DMS53 treated with DMSO at 0.1 percent for 48 hours (cell line): ENCODE measurements around the gene MGA.
A peak's percentile ranks its signal among the peaks of the same experiment; 100 is the strongest.
"Not testable (repeated sequence)": the region's sequence is repeated elsewhere in the genome, so short reads cannot be mapped to it uniquely, and the experiment has no call there.

Experiments
- DNase-seq: peaks from one replicate; lab custom pipeline; 2025; ENCODE audit not compliant: unreplicated experiment; lab: John Stamatoyannopoulos, UW

Gene MGA

DNA sequence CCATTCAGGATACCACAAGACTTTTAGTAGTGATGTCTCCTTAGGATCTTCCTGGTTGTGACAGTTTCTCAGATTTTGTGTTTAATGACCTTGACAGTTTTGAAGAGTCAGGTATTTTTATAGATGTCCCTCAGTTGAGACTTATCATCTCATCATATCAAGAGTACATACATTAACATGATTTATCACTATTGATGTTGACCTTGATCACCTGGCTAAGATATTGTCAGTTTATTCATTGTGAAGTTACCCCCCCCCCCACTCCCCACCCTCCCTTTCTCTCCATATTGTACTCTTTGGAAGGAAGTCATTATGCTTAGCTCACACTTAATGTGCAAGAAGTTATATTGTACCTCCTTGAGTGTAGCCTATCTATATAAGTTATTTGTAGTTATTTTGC is 42.9 kb downstream of the MGA start:
- no peak for DNase-seq

DNA sequence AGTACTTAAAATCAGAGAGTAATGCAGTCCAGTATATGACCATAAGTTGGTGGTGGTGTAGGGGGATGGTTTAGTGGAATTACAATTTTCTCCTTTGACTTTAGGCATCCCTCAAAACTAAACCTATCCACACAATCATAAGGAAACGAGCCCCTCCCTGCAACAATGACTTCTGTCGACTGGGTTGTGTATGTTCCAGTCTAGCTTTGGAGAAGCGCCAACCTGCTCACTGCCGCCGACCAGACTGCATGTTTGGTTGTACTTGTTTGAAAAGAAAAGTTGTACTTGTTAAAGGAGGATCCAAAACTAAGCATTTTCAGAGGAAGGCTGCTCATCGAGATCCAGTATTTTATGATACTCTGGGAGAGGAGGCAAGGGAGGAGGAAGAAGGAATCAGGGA is 52.8 kb downstream of the MGA start:
- no peak for DNase-seq

DNA sequence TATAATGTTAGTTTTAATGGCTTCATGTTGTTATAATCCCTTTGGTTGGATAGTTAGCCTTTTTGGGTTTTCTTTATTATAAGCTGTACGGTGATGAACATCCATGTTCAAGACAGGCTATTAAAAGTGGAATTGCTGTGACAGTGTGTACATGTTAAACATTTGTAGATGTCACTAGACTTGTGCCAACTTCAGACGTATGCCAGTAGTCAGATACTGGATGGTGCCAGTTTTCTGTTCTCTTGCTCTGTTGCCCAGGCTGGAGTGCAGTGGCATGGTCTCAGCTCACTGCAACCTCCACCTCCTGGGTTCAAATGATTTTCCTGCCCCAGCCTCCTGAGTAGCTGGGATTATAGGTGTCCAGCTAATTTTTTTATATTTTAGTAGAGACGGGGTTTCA is 54.1 kb downstream of the MGA start:
- no peak for DNase-seq

DNA sequence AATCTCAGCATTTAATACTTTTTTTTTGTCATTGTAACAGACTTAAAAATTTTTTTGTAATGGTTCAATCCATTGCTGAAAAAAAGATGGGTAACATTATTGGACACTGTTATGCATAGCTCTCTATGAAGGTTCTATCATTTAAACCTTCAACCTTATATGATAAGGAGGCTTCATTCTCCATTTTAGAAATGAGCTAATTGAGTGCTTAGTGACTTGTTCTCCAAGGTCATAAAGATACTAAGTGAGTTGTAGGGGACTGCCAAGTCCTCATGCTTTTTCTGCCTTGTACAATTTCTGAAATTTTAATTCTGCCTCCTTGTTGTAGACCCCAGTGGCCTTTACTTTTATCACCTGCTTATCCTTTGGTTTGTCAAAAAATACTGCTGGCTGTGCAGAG is 56.7 kb downstream of the MGA start:
- no peak for DNase-seq

DNA sequence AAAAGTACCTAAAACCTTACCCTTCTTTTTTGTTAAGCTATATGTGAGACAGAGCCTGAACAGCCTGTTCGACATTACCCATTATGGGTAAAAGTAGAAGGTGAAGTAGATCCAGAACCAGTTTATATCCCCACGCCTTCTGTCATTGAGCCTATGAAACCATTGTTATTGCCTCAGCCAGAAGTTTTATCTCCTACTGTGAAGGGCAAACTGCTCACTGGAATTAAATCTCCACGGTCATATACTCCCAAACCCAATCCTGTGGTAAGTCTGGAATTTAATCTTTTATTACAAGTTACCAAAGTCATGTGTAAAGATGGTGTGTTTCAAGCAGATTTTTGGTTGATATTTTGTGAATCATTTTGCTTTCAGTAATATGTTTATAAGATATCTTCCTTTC is 66.9 kb downstream of the MGA start:
- DNase-seq = no peak

DNA sequence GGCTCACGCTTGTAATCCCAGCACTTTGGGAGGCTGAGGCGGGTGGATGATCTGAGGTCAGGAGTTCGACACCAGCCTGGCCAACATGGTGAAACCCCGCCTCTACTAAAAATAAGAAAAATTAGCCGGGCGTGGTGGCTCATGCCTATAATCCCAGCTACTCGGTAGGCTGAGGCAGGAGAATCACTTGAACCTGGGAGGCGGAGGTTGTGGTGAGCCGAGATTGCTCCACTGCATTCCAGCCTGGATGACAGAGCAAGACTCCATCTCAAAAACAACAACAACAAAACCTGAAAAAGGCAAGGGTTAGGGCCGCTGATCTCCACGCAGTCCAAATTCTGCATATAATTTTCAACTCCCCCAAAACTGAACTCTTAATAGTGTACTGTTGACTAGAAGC is 67.9 kb downstream of the MGA start:
- not testable (repeated sequence) for DNase-seq

DNA sequence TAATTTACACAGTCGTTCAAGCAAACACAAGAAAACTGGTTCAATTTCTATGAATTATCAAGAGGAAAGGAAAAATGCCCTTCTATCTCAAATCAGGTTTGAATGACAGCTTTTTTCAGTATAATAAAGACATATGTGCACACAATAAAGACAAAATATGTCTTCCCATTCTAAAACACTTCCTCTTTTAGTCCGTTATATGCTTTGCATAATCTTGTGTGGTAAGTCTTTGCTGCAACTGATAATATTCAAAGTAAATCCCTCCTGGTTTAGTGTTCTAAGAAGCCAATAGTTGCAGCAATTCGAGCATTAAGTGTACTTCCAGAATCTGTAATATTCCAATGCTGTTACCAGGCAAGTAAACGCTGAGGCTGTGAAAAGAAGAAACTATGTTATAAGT is 70.3 kb downstream of the MGA start:
- no peak for DNase-seq

DNA sequence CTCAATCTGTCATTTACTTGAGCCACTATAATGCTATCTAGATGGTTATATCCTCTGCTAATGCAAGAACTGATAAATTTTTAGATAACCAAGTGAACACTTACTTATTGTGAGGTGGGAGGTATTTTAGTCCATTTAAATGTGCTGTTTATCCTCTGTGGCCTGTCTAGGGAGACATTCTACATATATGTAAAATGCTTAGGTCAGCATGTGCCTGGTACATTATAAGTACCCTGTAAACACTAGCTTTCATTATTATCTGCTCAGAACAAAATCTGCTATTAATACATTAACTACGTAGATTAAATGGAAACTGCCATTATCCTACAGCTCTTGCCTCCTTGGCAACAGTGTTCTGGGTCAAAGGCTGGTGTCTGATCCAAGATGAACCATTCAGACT is 72.3 kb downstream of the MGA start:
- DNase-seq = no peak

DNA sequence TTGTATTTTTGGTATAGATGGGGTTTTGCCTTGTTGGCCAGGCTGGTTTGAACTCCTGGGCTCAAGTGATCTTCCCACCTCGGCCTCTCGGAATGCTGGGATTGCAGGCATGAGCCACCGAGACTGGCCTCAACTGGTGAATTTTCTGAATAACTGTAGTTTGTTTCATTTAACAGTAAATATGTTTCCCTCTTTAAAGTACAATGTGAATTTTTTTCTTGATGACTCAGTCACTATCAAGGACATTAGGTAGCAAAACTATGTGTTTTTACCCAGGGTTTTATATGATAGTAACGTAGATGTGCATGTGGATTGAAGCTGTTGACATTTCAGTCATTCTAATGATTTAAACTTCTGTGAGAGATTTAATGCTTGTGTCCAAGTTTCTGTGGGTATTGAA is 73.9 kb downstream of the MGA start:
- DNase-seq = no peak

DNA sequence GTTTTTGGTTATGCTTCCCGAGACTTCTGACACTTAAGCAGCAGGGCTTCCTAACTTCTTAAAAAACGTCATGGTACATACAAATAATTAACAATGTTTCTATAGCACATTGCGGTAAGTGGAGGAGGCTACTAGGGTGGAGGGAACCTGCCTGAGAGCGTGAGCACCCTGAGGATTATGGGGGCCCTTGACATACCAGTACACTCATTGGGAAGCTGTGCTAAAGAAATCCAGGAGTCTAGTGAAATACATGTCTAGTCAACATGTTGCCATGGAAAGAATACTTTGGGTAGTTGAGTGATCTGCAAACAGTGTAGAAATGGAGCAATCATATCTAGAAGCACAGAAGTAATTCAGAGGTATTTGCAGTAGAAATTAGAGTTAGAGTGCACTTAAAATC is 74.8 kb downstream of the MGA start:
- no peak for DNase-seq

DNA sequence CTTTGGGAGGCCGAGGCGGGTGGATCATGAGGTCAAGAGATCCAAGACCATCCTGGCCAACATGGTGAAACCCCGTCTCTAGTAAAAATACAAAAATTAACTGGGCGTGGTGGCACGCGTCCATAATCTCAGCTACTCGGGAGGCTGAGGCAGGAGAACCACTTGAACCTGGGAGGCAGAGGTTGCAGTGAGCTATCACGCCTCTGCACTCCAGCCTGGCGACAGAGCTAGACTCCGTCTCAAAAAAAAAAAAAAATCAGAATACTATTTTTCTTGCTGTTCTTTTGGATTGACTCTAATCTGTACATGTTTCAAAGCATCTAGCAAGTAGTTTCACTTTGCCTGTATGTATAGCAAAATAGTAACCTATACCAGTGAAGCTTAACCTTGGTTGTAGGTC is 75.3 kb downstream of the MGA start:
- DNase-seq = not testable (repeated sequence)

DNA sequence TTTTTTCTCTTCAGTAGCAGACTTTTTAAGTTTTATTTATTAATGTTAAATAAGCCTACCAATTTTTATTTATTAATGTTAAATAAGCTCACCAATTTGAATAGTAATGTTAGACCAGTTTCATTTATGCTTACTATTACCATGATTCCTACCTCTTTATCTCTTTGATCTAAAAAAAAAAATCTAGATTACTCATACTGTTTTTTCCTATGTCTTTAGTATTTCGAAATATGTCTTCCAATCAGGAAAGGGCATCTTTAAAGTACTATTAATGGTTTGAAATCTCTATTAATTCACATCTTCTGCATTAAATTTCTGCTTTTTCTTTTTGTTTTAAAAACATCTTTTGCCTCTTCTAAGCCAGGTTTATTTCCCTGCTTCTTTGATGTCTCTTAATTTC is 86.6 kb downstream of the MGA start:
- no peak for DNase-seq

DNA sequence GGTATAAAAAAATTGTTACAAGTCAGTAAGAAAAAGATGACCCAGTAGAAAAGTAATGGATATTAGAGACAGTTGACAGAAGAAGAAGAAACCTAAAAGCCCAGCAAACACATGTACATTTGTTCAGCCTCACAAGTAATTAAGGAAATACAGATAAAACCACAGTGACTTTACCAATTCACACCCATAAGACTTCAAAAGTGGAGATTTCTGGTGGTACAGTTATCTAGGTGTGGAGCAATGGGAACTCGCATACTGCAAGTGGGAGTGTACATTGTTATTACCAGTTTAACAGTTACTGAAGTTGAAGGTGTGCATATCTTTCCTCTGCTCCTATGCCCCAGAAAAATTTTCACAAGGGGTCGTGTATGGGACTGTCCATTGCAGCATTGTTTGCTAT is 96.0 kb downstream of the MGA start:
- no peak for DNase-seq

DNA sequence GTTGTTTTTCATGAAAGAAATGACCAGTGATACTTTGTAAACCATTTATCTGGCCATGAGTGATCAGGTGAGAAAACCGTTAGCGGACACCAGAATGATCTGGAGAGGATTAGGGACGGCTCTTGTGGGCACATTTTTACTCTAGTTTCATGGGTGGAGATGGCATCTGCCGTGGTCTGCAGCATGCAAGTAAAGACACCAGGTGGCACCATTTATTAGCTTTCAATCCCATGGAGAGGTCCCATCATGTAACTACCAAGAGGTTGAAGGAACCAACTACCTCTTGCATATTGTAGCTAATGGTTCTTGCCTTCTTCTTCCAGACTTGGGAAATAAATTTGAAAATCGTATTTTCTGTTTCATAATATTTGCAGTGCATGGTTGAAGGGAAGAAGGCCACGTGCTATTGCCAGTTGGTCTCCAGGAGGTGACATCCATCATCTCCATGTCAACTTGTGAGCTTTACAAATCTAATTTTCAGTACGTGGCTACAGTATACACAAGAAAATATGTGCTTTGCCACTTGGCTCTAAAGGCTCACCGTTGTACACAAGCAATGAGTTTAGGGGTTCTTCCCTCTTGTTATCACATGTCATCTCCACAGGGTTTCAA is 112.6 kb downstream of the MGA start:
- peak; percentile 46 for DNase-seq

DNA sequence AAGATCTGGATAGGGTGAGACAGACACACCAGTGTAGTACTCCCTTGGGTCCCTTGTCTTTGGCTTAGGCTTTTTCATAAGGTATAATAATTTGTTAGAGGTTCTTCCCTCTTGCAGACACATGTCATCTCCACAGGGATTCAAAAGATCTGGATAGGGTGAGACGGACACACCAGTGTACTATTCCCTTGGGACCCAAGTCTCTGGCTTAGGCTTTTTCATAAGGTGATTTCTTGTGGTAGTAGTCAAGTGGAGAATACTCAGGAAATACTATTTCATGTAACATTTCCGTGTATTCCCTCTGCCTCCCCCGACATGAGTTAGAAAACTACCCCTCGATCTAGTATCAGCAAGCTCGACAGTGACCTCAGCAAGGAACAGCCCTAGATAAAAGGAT is 113.1 kb downstream of the MGA start:
- DNase-seq = no peak

DNA sequence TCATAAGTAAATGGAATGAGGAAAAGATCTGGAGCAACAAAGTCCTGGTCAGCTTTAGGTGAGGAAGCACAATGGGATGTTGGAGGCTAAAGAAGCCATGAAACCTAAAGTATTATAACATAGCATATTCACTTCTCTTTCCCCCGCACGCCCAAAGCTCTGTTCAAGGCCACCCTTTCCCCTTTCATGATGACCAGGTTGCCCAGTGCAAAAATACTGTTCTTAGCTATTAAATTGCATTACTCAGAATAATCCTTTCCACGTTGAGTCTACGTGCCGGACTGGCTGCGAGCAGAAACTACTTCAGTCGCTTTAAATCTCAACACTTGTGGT is 113.5 kb downstream of the MGA start:
- DNase-seq = no peak

DNA sequence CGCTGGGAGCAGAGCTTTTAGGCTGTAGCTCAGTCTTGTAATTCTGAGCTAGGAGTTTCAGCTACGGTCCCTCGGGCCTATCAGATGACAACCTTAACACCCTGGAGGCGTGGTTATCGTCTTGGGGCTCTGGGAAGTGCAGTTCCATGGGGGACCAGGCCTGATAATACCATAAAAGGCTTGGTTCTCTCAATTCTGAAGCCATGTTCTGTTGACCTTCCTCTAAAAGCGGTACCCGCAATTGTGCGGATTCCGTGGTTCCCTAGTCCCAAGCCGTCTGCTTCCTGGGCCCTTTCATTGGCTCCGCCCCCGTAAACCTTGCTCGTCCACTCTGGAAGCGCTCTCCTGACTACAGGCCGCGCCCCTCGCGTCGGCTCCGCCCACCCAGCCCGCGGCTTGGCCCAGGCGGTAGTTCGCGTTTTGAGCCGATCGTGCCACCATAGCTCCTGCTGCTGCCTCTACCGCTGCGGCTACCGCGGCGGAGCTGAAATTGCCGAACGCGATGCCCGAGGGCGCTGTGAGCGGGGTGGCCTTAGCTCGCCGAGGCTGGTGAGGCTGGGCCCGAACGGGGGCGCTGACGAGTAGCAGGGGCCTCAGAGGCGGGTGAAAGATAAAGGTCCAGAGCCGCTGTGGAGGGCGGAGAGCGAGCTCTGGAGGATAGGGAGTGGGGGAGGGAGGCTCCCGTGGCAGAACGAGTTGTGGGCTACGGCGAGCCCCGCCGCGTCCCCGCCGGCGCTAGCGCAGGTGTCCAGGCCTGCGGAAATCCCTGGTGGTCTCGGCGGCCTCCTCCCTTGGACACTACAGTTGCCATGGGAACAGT is 114.1 kb downstream of the MGA start, which contains the start of gene MAPKBP1:
Gene MAPKBP1 (plus strand): TSS at position 423 of the 820 bp plus-strand sequence. CDS start 792 bp downstream, outside the sequence.
- peak; percentile 91 for DNase-seq

DNA sequence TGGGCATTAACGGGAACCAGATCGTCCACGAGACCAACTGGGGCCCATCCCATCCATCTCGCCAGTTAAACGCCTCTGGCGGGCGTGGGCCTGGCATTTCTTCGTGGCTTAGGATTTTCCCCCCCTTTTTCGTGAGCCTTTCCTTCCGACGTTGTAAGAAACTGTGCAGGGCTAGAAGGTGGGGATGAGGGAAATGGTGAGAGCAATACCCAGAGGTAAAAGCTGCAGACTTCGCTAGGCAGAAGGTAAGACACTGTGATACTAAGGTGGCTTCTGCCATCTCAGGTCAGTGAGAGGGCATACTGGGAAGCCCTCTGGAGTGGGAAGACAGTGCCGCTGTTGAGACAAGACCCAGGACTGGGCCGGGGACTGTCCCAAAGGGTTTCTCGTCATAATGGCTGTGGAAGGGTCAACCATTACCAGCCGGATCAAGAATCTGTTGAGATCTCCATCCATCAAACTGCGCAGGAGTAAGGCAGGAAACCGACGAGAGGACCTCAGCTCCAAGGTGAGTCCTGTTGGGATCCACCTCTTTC is 114.7 kb downstream of the MGA start:
- no peak for DNase-seq

DNA sequence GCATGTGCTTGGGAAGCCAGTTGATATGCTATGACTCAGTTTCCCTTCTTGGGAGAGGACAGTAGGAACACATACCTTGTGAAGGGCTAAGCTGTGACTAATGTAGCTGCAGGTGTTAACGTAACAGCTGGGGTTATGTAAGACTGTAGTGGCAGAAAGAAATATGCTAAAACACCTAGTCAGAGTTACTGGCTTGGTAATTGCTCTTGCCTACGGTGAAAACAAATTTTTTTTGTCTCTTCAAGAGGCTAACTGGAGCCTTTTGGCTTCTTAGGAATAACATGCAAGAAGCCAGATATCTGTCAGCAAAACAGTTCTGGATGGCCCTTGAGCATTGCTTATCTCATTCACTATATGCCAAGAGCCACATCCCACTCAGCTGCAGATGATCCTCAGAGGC is 115.4 kb downstream of the MGA start:
- DNase-seq = no peak

DNA sequence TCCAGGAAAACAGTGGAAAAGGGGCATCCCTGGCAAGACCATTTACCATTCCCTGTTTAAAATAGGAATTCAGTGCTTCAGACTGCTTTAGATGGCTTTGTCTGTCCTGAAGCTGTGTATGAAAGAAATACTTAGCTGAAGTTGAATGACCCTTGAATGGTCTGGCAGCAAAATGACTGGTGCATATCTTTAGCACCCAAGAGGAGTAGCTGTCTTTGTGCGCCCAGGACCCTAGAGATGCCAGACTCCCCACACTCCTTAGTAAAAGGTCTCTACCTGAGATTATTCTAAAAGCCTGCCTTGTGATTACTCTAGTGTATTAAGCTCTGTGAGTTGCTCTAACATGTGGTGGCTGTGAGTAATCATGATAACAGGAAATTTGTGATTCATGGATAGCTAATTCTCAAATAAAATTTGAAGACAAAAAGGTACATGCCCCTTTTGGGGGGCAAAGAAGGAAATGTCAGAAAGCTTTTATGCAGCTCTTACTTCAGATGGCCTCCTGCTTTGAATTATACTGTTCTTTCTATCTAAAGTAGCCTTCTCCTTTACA is 117.3 kb downstream of the MGA start:
- DNase-seq = no peak

DNA sequence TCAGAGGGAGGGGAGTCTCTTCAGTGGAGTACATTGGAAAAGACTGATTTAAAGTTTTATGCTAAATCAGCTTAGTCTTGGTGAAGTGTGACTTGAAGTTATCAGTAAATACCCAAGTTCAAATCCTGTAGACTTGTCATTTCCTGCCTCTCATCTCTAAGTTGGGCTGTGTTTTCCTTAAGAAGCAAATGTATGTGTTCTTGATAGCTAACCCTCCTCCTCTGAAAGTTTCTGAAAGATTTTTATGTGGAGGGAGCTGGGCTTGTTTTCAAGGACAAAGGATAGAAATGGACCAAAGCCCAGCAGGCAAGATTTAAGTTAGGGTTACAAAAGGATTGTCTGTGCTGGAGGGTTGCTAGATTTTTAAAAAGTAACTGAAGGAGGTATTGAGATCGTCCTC is 118.3 kb downstream of the MGA start:
- DNase-seq = no peak

DNA sequence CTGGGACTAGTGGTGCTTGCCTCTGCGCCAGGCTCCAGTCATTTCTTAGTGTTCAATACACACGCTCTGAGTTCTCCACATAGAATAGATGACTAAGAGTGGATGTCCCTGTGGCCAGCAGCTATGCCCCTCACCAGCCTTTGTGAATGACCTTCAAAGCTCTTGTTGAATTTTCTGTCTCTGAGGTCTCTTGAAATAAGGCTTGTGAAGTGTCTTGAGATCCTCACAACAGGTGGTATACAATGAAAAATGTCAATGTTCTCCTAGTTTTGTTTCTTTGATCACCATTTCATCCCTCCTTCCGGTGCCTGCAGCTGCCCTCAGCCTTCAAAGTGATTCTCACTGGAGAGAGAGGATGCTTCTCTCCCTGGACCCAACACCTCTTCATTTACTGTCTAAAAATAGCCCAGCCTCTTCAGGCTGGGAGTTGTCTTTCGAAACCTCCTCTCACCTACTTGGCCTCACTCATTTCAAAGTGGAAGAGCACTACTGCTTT is 119.5 kb downstream of the MGA start:
- no peak for DNase-seq
